ENCODE data around the gene TRH. TPM values are rescaled to one million over a fixed set of nuclear protein-coding genes. Genes with fewer than 3 reads are reported as not detected.

Gene TRH
- total and polyA plus RNA-seq, 2 donors (not counting 3 experiments of a cell fraction or from before 2014, with no cell fraction given), result not detected

- Histone ChIP-seq H3K4me3 (replicated peaks in 1 of 3; ENCODE audit: insufficient read depth in 1 of 3, low read depth in 1 of 3, low read length in 3 of 3) (peak overlapping the region in 2 of 3 experiments; percentile 13 to 14), H3K27me3 (ENCODE audit: control insufficient read depth in 2 of 2, insufficient read depth in 2 of 2, low read length in 2 of 2) (peaks cover 0 to 5% of the 10 kb centered on the region in 2 experiments), H3K4me1 (ENCODE audit: control insufficient read depth, extremely low read depth, insufficient read depth, low read length) (peaks cover 3% of the 10 kb centered on the region), H3K9me3 (replicated peaks; ENCODE audit: control insufficient read depth, insufficient read depth, low read length) (no peaks in the 10 kb centered on the region), H3K27ac (ENCODE audit: insufficient read depth, low read depth, low read length) (no peak overlapping the region), H3K36me3 (ENCODE audit: control insufficient read depth in 2 of 2, extremely low read depth in 1 of 2, insufficient read depth in 2 of 2, low read length in 2 of 2) (no peaks in the 10 kb centered on the region), H3K9ac (replicated peaks; ENCODE audit: extremely low read depth, insufficient read depth, low read length) (peak overlapping the region; percentile 22), H3K9me1 (replicated peaks; ENCODE audit: control insufficient read depth, extremely low read depth, insufficient read depth, low read length) (no peaks in the 10 kb centered on the region), H3K4me2 (ENCODE audit: insufficient read depth, low read length) (peak overlapping the region; percentile 20), H2AFZ (ENCODE audit: low read depth, low read length) (peak overlapping the region; percentile 25), H3K79me2 (ENCODE audit: control insufficient read depth, insufficient read depth, low read length) (no peaks in the 10 kb centered on the region), H4K20me1 (replicated peaks; ENCODE audit: control insufficient read depth, extremely low read depth, insufficient read depth, low read length) (no peaks in the 10 kb centered on the region)
- DNase-seq (ENCODE audit: low read depth, low spot score), result peak; percentile 60
- FAIRE-seq, result peak; percentile 86
- no TSS peak for BruUV-seq (replicated peaks)
- POLR2A ChIA-PET, result no interaction called here
- intact Hi-C loops (cut with micrococcal nuclease) (no loop called here), dilution Hi-C loops (cut with MboI; ENCODE audit: extremely low pct_ligation_motif_present, low sequenced_read_pairs) (no loop called here)
- CTCF ChIA-PET, result interaction anchor here (0.7 kb wide), 2 partner anchors 66 to 447 kb away, joined by 3 to 4 read pairs; no protein-coding TSS in a partner anchor
- no peak for TF ChIP-seq POLR2AphosphoS5 (IDR thresholded peaks at IDR 0.05; ENCODE audit: insufficient read depth, low read depth, low read length)
- no peak for TF ChIP-seq FOS (IDR thresholded peaks at IDR 0.05; ENCODE audit: borderline replicate concordance, insufficient read depth, low read length)
- no peak for TF ChIP-seq CTCF (IDR thresholded peaks at IDR 0.05; ENCODE audit: extremely low read depth in 1 of 2, insufficient read depth in 1 of 2, low read depth in 1 of 2, low read length in 2 of 2)
- TF ChIP-seq POLR2A (IDR thresholded peaks at IDR 0.05; ENCODE audit: low read depth, low read length), result no peak
- no peak for TF ChIP-seq MYC (IDR thresholded peaks at IDR 0.05; ENCODE audit: low read depth, low read length)
- TF ChIP-seq MAX (IDR thresholded peaks at IDR 0.05; ENCODE audit: insufficient read depth, insufficient read length), result no peak
- no peak for TF ChIP-seq EZH2 (IDR thresholded peaks at IDR 0.05; ENCODE audit: borderline replicate concordance, low read depth, low read length, severe bottlenecking)
- no peak for TF ChIP-seq JUN (IDR thresholded peaks at IDR 0.05; ENCODE audit: borderline replicate concordance, insufficient read depth, insufficient read length, low read depth)
- TF ChIP-seq GATA2 (IDR thresholded peaks at IDR 0.05; ENCODE audit: insufficient read depth, insufficient read length, low read depth, low read length), result no peak
Observed at GRCh38 chr3:129936757-129937156, 37.8 kb upstream of the TRH start.

Data from endothelial cell of umbilical vein (primary cell).